GM18909 (cell line): Measurements from ENCODE around the gene SLC14A1.

ENCODE experiments used
- ATAC-seq: cut with Tn5 transposase; IDR thresholded peaks from one replicate; pipeline ENCODE4 v1.9.1; 2021; ENCODE audit warnings: mild to moderate bottlenecking; ENCODE audit not compliant: unreplicated experiment, poor library complexity

The SLC14A1 gene

DNA sequence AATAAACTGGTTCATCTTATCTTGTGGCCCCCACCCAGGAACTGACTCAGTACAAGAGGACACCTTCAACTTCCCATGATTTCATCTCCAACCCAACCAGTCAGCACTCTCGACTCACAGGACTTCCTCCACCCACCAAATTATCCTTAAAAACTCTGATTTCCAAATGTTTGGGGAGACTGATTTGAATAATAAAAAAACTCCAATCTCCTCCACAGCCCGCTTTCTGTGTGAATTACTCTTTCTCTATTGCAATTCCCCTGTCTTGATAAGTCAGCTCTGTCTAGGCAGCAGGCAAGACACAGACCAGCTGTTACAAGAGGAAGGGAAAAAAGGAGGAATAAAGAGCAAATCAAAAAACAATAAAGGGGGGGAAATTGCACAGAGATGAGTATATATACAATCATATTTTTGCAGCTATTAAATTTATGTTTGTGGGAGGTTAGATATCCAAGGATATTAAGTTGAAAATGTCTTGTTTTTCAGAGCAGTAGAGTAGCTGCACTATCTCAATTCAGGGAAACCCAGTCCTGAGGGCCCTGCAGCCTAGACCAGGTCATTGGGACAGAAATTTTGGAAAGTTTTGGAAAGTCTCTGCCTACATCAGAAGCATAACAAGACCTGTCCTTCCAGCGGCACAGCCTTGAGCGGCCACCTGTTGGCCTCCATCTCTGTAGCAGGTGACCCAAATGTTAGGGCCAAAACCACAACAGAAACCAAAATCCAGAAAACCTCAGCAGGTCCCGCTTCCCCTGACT, 68.7 kb downstream of the SLC14A1 start:
- ATAC-seq, result no peak

DNA sequence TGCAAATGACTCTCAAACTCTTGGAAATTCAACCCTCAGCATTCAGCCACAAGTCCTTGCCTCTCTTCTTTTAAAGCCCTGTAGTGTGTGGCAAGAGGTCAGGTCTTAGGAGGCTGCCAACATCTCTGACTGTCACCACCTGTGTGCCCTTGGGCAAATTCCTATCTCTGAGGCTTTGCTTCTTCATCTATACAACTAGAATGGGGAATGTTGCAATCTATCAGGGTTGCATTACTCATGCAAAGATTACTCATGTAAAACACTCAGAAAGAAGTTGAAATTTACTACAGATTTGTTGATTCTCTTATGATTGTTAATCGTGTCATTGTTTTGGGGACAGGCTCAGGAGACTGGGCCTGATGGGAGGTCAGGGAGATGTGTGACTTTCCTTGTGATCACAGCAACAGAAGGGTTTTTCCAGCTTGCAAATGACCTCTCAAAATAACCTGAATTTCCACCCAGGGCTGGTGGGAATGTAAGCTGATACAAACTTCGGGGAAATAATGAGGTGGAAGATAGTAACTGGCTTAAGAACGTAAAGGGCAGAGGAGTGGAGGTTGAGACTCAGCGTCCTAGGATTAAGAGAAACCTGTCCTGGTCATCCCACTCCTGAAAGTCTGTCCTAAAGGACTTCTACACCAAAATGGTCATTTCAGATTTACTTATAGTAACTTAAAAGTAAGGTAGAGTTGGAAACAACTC, 69.4 kb downstream of the SLC14A1 start:
- no peak for ATAC-seq

DNA sequence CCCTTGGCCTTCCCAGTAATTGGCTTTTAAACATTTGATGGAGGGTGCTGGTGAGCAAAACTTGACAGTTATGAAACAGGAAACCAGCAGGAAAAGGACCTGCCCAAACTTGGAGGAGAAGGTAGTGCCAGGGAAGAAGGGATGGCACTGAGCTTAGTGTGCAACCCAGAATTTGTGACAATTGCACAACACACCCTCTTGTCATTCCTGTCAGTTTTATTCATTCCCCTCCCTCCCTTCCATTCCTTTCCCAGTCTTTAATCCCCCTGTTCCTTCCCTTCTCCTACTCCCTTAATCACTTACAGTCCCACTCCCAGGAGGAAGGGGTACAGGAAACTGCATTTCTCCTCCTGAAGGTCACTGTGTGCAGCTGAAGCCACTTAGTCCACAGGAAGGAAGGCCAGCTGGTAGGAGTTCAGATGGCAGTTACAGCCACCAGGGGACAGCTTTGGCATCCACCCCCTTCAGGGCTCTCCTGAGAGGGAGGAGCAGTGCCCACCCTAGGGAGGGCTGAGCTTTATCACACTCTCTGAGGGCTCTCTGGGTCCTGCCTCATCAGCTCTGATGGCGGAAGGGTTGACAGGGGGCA, 77.5 kb downstream of the SLC14A1 start:
- ATAC-seq, result no peak
